Chondrocyte (in vitro differentiated cells): Measurements from ENCODE around the gene CAMK1G. TPM values are rescaled to one million over a fixed set of nuclear protein-coding genes. Genes with fewer than 3 reads are reported as not detected.
A peak's percentile ranks its signal among the peaks of the same experiment; 100 is the strongest.

ENCODE experiments used
- DNase-seq: peaks from one replicate; pipeline ENCODE4 v3.0.0; 2021; ENCODE audit warnings: mixed read lengths, low spot score
- H3K27ac Mint-ChIP-seq: one replicate; pipeline ENCODE4 v1.8.0; 2021; ENCODE audit warnings: mild to moderate bottlenecking, moderate library complexity, mixed read lengths; ENCODE audit not compliant: unreplicated experiment
- H3K27me3 Mint-ChIP-seq: 2 replicates; pipeline ENCODE4 v1.8.0; 2021; ENCODE audit warnings: low read depth, mixed read lengths
- H3K36me3 Mint-ChIP-seq: 2 replicates; pipeline ENCODE4 v1.8.0; 2021; ENCODE audit warnings: low read depth, mixed read lengths
- H3K4me1 Mint-ChIP-seq: 2 replicates; pipeline ENCODE4 v1.8.0; 2021; ENCODE audit warnings: low read depth, mild to moderate bottlenecking, mixed read lengths
- H3K4me3 Mint-ChIP-seq: one replicate; pipeline ENCODE4 v1.8.0; 2021; ENCODE audit warnings: mild to moderate bottlenecking, moderate library complexity, mixed read lengths; ENCODE audit not compliant: unreplicated experiment
- H3K9me3 Mint-ChIP-seq: 2 replicates; pipeline ENCODE4 v1.8.0; 2021; ENCODE audit warnings: low read depth, mixed read lengths
- CTCF ChIP-seq: fragments of 200-600 bp; sonication (generic); IDR thresholded peaks from 2 replicates; pipeline ENCODE4 v1.5.0; 2021; ENCODE audit warnings: antibody characterized with exemption, mild to moderate bottlenecking, moderate library complexity
- total RNA-seq: library from RNA; stranded (reverse); gene quantifications from 3 replicates; pipeline ENCODE4 v1.2.1, GENCODE V29; 2021

CAMK1G gene
- total RNA-seq, 1 donor from 2014 or later = not detected

DNA sequence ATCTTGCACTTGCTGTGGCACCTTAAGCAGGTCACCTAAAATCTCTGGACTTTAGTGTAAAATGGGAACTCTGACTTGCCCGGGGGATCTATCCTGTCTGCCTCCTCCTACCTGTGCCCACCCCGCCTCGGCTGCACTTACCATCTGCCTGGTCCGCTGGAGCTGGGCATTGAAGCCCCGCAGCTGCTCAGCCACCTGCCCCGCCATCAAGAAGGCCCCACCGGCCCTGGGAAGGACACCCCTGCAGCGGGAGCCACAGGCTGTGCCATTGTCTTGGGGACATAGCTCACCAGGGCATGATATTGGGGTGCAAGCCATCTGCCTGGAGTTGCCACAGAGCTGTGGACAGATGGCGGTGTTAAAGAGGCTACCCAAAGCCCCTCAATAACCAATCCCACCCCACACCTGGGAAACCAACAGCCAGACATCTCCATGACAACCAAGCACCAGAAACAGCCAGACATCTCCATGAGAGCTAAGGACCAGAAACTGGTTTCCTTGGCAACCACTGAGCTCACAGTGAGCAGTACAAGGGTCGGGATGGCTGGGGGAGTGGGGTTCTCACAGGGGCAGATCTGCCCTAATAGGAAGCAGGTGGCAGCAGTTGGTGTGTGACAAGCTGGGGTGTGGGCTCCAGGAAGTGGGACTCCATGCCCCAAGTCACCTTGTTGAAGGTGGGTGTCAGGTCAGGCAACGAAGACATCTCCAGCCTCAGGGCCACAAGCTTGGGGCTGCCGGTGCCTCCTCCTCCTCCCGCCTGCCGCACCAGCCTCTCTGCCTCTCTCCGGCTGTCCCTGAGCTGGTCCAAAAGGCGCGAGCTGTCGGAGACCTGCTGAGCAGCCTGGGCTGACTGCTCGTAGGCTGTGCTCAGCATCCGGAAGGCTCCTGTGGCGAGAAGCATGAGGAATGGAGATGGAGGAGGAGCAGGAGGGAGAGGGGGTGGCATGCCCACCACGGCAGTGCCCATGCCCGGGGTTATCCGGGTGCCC, 39.6 kb downstream of the CAMK1G start:
- H3K27me3 Mint-ChIP-seq = no peaks in the 10 kb centered on the region

DNA sequence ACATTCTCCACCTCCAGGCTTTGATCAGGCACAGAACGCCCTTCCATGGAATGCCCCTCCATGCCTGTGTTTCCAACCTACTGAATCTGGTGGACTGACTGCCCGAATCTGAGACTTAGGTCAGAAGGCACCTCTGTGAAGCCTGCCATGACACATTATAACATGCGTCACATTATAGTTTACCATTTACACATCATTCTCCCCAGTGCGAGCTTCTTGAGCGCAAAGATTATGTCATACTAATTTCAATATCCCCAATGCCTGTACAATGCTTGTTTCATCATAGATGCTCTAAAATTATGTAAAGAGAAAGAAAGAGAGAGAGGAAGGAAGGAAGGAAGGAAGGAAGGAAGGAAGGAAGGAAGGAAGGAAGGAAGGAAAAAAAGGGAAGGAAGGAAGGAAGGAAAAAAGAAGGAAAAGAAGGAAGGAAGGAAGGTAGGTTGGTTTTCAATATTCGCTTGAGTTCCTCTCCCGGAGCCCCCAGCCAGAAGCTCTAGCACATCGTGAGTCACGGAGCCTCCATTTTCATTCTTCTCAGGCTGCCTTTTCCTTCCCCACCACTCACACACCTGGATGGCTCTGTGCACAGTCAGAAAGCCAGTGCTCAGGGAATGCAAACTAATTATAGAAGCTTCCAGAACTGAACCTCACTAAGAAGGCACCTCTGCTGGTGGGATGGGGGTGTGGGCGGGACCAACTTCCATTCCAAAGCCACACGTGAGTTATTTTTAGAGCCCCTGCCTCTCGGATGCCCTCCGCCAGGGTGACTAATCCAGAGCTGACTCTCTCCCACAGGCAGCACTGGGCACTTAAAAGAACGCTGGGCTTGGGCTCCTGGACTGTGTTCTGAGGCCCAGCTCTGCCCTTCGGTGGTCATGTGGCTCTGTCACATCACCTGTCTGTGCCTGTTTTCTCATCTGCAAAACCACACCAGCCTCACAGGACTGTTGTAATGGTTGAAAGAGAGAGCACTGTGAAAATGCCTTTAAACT, 41.3 kb downstream of the CAMK1G start:
- TF ChIP-seq CTCF = no peak
- no peak overlapping the region for H3K4me3 Mint-ChIP-seq
- no peak overlapping the region for H3K27ac Mint-ChIP-seq
- DNase-seq = no peak
- no peaks in the 10 kb centered on the region for H3K27me3 Mint-ChIP-seq
- H3K36me3 Mint-ChIP-seq = no peaks in the 10 kb centered on the region
- H3K4me1 Mint-ChIP-seq = peaks cover 29% of the 10 kb centered on the region
- H3K9me3 Mint-ChIP-seq = no peaks in the 10 kb centered on the region

More for the DNA sequence above, 39.6 kb downstream of the CAMK1G start:
- Mint-ChIP-seq H3K36me3 (no peaks in the 10 kb centered on the region), H3K4me3 (no peak overlapping the region), H3K9me3 (no peaks in the 10 kb centered on the region), H3K27ac (no peak overlapping the region), H3K4me1 (peaks cover 39% of the 10 kb centered on the region)
- no peak for DNase-seq
- no peak for TF ChIP-seq CTCF

DNA sequence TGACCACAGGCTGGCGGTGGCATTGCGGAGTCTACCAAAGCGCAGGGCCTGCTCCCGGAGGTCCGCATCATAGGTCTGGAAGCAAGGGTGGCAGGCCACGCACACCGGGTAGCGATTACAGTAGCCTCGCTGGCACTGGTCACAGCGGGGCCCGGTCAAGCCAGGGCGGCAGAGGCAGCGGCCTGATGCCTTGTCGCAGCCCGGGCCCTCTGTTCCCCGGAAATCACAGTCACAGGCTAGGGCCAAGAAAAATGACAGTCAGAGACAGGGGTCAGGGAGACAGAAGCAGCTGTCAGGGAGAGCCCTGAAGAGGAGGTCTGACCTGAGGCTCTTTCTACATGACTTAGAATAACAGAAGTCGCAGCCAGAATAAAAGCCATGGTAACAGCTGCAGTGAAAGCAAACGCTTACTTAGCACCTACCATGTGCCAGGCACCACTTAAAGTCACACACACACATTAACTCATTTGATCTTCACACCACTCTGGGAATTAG, 42.3 kb downstream of the CAMK1G start:
- no peak overlapping the region for H3K4me3 Mint-ChIP-seq
- TF ChIP-seq CTCF = no peak
- H3K27me3 Mint-ChIP-seq = no peaks in the 10 kb centered on the region
- H3K36me3 Mint-ChIP-seq = no peaks in the 10 kb centered on the region
- H3K4me1 Mint-ChIP-seq = peaks cover 25% of the 10 kb centered on the region
- H3K27ac Mint-ChIP-seq = peak overlapping the region; percentile 83
- DNase-seq = no peak
- no peaks in the 10 kb centered on the region for H3K9me3 Mint-ChIP-seq

- H3K4me1 Mint-ChIP-seq = peaks cover 22% of the 10 kb centered on the region
- no peaks in the 10 kb centered on the region for H3K9me3 Mint-ChIP-seq
- H3K4me3 Mint-ChIP-seq = no peak overlapping the region
- no peaks in the 10 kb centered on the region for H3K36me3 Mint-ChIP-seq
- DNase-seq = no peak
- no peaks in the 10 kb centered on the region for H3K27me3 Mint-ChIP-seq
- H3K27ac Mint-ChIP-seq = no peak overlapping the region
- no peak for TF ChIP-seq CTCF
These were observed 43.0 kb downstream of the CAMK1G start for GRCh38 chr1:209626346-209627026.
